Activated CD4-positive, alpha-beta T cell treated with anti-CD3 and anti-CD28 coated beads, Interleukin-2, Interleukin-4, amounts not matched to agents 100 ng/mL and 50 ng/mL, durations not matched to agents 16 hours and 8 hours (primary cell): ENCODE data around the gene B4GALT2.

Experiments used
- DNase-seq: peaks from one replicate; pipeline ENCODE4 v3.0.0-alpha.2; 2020; ENCODE audit warnings: low spot score

Gene B4GALT2

DNA sequence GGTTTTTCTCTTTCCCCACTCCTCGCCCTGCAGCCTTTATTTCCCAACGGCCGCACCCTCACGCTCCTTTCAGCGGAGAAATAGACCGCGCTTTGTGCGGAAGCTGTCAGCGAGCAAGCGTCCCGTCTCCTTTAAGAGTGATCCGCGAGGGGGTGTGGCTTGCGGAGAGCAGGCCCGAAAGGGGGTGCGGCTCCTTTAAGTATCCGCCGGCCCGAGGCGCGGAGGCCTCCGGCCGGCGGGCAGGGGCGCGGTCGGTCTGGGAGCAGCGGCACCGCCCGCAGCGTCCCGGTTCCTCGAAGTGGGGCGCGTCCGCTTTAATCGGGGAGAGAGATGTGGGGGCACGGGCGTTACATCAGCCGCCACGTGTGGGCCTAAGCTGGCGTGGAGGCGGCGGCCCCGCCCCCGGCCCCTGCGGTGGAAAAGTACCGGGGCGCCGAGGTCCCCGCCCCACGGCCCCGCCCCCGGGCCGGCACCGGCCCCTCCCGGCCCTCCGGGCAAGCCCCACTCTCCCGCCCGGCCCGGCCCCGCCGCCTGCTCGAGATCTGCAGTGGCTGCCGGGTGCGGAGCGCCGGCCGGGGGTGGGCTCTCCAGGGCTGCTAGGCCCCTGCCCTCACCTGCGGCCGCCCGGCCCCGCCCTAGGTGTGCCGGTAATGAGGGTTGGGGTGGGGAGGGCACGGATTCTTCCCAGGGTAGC lies 51.0 kb downstream of the B4GALT2 start:
- peak; percentile 89 for DNase-seq

DNA sequence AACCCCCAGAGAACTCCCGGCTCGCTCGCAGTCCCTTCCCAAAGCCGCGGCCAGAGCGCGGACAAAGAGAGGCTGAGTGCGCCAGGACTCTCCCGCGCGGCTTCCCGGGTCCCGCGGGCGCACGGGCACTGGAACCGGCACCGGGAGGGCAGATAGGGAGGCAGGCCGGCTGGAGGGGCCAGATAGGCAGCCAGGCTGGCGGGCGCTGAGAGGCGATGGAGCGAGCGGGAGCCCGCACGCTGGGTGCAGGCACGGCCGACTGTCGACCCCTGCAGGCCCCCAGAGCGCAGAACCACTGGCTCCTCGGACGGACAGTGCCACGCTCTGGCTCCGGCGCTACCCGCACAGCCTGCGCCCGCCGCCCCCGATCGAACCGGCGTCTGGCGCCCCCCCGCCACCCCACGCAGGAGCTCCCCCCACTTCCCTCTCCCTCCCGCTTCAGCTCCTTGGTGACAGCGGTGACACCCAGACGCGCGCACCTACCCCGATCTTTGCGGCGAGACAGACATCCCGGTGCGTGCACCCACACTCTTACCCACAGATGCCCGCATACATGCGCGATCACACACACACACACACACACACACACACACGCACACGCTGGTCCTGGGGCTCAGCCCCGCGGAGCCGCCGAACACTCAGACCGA lies 51.7 kb downstream of the B4GALT2 start:
- DNase-seq, result peak; percentile 27

DNA sequence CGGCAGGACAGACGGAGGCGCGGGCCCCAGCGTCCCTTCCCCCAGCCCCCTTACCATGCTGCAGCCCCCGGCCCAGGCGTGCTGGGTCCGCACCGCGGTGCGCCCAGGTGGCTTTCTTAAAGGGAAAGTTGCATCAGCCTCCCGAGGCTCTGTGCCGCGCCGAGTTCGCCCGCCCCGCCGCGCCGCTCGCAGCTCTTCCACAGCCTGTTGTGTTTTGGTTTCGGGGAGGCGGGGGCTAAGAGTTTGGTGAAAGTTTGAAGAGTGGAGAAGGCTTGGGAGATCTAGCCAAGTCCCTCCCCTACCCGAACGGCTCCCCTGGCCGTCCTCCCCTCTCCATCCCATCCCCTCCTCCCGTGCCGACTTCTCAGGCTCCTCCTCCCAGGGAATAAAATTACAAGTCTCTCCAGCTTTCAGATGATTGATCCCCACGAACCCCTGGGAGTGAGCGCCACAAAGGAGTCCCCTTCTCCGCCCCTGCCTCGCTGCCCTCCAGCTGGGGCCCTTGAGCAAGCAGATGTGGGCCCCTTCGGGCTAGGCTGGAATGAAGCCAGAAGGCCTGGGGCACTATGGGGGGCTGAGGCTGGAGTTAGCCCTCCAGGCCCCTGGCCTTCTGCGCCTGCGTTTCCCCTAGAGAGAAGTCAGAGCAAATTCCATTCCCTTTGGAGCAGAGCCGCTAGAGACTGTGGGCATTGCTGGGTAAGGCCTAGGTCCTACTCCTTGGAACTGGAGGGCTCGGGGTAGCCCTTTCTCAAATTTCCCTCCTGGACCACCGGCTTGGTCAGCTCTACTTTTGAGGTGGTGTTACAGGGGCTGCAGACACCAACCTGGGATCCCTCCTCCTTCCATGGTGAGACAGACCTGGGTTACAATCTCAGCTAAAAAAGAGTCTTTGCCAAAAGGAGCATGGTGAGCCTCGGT lies 52.5 kb downstream of the B4GALT2 start, which contains the start of gene SLC6A9:
SLC6A9 (minus strand) TSS at position 211 of the 918 bp plus-strand sequence. CDS start 7,185 bp downstream, outside the sequence.
- DNase-seq, result peak; percentile 20

DNA sequence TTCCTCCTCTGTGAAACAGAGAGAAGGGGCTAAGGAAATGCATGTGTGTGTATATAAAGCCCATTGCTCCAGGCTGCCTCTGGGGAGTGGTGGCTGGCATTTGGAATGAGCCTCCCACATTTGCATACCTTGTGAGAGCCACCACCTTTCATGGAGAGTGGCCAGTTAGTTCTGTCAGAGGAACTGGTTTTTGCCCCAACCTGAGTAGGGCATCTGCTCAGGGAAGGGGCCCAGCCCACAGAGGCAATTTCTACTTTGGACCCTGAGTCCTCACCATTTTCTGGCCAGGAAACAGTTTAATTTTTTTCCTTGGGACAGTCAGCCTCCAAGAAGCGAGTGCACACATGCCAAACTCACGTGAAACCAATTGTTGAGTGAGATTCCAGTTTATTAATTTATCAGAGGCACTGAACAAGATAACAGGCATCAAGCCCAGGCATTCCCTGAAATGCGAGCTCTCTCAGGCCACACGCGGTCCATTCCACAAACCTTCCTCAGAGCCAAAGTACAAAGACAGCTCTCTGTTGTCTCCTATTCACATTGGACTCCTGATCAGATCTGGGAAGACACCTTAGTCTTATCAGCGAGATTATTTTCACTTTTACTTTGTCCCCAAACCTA lies 53.3 kb downstream of the B4GALT2 start:
- DNase-seq, result no peak

DNA sequence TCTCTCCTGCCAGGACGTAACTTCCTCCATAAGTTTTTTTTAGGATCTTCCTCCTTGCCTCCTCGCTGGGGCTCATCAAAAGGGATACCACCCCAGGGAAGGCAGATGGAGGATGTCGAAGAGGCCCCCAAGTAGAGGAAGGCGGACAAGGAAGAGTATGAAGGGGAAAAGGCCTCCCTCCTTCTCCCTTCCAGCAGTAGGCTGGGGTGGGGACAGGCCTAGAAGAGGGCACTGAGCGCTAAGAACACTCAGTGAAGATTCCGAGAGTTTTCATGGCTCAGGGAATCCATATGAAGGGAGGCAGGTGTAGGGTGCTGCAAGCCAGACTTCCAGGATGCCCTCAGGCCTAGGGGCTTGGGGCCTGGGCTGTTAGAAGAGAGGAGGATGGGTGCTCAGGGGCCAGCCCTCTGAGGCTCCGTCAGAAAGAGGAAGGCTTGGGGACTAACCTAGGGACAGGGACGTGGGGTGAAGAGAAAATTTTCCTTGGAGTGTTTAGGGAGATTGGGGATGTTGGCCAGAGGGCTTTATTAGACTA lies 54.1 kb downstream of the B4GALT2 start:
- no peak for DNase-seq

DNA sequence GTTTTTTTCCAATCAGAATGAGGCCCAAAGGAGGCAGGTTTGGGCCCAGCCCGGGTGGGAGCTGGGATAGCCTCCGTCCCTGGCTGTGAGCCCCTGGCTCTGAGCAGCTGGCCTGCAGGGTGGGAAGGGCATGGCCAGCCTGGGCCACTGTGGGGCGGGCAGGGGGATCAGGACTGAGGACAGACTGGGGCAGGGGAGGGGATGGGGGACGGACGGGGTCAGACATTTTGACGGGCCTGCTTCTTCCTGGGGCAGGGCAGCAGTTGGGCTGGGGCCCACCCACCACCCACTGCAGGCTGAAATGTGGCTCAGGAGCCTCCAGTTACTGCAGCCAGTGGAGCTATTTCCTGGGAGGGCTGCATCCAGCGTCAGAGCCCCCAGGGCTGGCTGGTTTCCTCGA lies 54.7 kb downstream of the B4GALT2 start:
- DNase-seq, result no peak

DNA sequence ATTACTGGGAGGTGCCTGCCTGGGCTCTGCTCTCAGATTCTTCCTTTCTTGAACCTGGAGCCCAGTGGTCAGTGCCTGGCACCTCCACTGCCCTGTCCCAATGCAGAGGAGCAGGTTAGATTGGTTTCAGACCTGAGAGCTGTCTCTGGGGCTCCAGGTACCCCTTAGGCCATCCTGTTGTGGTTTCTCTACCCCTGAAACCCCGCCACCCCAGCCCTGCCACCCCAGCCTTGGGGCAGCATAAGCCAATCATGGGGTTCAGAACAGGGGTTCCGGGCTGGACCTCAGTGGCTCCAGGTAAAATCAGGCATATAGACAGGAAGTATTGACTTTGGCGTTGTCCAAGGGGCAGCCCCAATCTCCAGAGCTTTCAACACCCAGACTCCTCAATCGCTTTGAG lies 55.4 kb downstream of the B4GALT2 start:
- DNase-seq, result no peak

DNA sequence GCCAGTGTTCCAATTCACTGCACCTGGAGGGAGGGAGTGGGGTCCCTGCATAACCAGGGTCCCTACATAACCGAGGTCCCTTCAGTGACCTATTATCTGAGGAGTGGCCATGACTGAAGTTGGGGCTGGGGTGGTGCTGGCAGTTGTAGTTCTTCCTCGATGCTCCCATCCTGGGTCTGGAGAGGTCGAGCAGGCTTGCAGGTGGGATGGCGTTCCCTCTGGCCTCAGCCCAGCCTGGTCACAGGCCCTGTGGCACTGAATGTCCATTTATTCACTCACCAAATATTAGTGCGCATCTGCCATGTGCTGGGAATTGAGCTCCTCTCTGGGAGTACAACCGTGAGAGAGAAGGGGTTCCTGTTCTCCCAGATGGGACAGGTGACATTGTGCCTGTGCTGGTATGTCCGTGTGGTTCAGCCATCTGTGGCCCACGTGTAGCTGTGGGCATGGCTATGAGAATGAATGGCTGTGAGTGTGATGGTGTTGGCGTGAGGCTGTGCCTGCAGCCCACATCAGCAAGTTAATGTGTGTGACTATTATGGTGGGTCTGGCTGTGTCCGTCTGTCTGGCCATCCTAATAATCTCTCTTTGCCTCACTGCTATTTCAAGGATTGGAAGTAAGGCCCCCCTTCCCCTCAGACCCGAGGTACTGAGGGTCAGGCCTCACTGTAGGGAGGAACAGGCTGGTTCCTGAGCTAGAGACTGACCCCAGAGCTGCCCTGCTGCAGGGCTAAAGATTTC lies 56.1 kb downstream of the B4GALT2 start:
- DNase-seq, result no peak

DNA sequence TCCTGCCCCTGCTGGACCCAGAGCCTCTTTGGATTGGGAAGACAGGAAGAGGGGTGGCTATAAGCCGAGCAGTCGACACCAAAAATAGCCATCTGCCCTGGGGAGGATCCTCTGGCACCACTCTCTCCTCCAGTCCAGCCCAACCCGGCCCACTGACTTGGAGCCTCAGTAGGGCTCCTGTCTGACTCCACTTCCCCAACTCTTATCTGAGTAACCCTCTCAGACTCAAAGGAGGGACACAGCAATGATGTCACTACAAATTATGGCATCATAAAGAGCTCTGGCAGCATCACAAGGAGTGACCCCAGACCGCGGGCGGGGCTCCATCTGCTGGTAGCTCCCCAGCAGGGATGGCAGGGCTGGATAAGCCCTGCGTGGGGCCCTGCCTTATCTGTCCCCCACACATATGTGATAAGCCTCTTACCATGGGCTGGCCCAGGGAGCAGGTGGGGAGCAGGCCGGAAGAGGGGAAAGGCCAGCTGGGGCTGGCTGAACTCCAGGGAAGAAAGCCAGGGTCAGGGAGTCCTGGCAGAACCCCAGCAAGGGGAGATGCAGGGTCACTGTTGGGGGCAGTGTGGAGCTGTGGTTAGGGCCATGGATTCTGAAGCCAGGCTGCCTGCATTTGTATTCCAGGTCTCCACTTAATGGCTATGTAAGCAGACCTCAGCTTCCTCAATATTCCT lies 56.9 kb downstream of the B4GALT2 start:
- no peak for DNase-seq

DNA sequence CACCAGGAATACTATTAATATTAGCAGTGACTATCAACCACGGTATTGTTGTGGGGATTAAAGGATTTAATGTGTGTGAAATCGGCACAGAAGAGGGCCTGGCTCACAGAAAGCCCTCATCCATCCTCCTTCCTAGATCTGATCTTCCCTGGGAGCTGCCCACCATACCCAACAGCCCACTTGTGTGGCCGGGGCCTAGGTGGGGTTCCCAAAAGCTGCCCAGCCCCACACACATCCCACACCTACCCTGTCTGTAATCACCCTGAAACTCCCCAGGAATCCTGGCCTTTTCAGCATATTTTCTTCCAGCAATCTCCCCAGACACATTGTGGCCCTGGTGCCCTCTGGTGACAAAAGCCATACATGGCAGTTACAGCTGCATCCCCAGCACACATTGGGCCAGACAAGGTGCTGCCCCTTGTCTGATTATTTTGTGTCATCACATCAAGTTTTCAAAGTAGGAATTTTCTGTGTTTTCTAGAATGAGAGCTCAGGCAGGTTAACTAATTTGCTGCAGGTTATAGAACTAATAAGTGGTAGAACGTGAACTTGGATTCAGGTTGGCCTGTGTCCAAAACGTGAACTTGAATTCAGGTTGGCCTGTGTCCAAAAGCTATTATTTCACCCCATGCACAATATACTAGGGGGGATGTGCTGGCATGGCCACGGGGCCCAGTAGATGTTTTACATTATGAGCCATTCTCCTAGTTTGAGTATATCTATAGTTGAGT lies 57.6 kb downstream of the B4GALT2 start:
- peak; percentile 70 for DNase-seq

DNA sequence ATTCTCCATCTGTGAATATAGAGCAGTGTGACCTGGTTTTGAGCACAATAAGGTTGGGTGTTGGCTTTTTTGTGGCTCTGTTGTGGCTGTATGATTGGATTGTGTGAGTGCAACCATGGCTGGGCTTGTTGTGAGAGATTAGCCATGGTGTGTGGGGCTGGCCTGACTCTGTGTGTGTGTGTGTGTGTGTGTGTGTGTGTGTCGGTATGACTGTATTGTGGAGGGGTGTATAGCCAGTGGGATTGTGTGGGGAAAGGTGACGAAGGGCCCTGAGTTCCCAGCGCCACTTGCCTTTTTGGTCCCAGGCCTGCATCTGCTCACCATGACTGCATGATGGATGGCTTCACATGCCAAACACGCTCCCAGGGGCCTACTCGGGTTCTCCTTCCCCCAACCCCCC lies 58.1 kb downstream of the B4GALT2 start:
- DNase-seq, result no peak

DNA sequence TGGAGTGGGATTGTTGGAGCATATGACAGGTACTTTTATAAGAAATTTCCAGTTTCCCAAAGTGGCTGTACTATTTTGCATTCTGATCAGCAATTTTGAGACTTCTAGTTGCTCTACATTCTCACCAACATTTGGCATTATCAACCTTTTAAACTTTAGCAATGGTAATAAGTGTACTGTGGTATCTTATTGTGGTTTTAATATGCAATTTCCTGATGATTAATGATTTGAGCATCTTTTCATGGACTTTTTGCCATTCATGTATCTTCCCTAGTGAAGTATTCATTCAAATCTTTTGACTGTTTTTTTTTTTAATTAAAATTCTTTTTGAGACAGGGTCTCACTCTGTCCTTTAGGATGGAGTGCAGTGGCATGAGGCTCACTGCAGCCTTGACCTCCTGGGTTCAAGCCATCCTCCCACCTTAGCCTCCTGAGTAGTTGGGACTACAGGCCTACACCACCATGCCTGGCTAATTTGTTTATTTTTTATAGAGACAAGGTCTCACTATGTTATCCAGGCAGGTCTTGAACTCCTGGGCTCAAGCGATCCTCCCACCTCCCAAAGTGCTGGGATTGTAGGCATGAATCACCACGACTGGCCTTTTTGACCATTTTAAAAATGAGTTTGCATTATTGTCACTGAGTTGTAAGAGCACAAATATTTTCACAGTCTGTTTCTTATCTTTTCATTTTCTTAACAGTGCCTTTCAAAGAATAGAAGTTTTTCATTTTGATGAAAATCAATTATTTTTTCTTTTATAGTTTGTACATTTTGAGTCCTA lies 60.1 kb downstream of the B4GALT2 start:
- DNase-seq, result no peak

DNA sequence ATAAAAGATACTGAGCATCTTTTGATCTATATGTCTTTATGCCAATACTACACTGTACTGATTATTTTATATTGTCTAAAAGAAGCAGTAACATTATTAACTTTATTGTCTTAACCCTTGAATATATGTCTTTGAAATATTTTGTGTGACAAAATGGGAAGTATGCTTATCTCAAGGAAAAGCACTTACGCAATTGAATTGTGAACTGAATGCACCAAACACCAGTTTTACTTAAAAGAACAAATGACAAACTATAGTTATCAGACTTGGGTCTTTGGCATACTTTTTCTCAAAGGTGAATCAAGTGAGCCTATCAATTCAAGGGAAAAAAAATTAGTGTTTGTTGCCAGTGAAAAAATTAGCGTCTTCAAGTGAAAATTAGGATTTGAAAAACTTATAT lies 61.4 kb downstream of the B4GALT2 start:
- DNase-seq, result no peak
